Sigmoid colon (tissue), 4 donors: Measurements from ENCODE around the gene MET.

Source experiments
- CTCF ChIP-seq, 4 experiments: fragments of 450-650 bp in 3 of 4; fragments of 200-600 bp in 1 of 4; IDR thresholded peaks; one replicate each; pipeline ENCODE4 v1.5.1; 2016 to 2019; ENCODE audit warnings: antibody characterized with exemption in 4 of 4, mild to moderate bottlenecking in 3 of 4, moderate library complexity in 2 of 4
- EP300 ChIP-seq, 4 donors: sonication (generic); formaldehyde crosslinking; IDR thresholded peaks; one replicate each; pipeline ENCODE4 v1.6.1; 2017; ENCODE audit warnings: antibody characterized with exemption in 4 of 4

DNA sequence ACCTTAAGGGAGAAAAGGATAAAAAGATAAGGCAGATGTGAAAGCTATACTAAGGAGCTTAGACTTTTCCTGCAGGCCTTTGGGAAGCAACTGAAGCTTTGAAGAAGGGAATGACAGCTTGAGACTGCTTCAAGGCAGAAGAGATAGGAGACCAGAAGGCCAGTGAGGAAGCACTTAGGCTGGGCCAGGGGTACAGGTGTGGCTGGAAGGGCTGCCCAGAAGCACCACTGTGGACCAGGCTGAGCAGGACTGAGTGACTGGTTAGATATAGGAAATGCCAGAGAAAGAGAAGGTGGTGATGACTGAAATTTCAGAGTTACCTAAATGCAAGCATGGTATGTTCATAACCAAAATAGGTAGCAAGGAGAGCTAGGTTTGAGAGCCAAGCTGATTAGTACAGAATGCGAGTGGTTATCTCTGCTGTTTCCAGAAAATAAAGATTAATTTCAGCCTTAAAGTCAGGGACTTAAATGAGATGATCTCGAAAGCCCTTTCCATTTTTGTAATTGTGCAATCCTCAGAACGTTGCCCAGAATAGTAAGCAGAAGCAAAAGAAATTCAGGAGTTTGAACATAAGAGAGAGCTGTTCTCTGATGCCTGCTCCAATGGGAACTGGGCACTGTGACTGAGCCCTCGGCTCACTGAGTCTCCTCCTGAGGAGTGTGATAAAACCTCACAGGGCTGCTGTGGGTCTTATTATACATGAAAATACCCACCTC, 54.9 kb downstream of the MET start:
- TF ChIP-seq CTCF (IDR thresholded peaks at IDR 0.05) (no peak), EP300 (IDR thresholded peaks at IDR 0.05) (no peak)
